Stimulated activated CD4-positive, alpha-beta T cell treated with anti-CD3 and anti-CD28 coated beads, Interleukin-1b, Interleukin-23, amount 100 ng/mL, for 4 hours (primary cell): ENCODE data around the gene SH3RF3.

Experiments used
- DNase-seq, 2 donors: peaks; one replicate each; pipeline ENCODE4 v3.0.0-alpha.2; 2020; ENCODE audit warnings: low read depth in 2 of 2

The SH3RF3 gene

GRCh38 chr2:109304731-109305470, 175.9 kb downstream of the SH3RF3 start:
- no peak for DNase-seq

GRCh38 chr2:109305490-109306167, 176.6 kb downstream of the SH3RF3 start:
- no peak for DNase-seq

DNA sequence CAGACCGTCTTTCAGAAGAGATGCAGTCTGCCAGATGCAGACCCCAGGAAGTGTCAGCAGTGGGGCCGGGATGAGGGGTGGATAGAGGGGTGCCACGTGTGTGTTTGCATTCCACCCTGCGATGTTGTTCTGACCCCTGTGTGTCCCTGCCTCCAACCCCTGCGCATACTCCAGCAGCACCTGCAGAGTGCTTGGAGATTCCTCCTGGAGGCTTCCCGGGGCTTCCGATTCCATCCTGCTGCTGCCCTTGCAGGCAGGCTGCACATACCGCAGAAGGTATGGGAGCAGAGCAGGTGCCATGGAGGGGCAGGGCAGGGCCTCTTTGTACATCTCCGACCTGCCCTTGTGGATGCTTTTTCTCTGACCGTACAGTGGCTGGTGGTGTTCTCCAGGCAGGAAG, 177.2 kb downstream of the SH3RF3 start:
- no peak for DNase-seq

GRCh38 chr2:109311771-109312170, 182.8 kb downstream of the SH3RF3 start:
- DNase-seq, result no peak

- no peak for DNase-seq
Observed at GRCh38 chr2:109312902-109313301, 183.9 kb downstream of the SH3RF3 start.

GRCh38 chr2:109313343-109313742, 184.3 kb downstream of the SH3RF3 start:
- DNase-seq, result no peak

DNA sequence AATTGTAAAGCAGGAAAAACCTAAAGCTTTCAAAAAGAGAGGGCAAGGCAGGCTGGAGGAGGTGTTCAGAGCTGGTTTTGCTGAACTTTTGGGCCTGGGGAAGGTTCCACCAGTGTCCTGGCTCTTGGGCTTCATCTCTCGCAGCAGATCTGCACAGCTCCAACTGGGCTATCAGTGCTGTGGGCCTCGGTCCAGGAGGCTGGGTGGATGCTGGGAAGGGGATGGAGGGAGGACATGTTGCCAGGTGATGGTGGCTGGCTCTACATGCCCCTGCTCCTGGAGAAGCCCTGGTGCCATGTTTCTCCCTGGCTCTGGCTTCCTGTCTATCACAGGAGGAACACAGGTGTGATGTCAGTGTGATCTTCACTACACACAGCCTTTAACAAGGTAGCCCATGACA, 187.1 kb downstream of the SH3RF3 start:
- DNase-seq, result no peak

GRCh38 chr2:109317471-109318095, 188.6 kb downstream of the SH3RF3 start:
- DNase-seq, result no peak

DNA sequence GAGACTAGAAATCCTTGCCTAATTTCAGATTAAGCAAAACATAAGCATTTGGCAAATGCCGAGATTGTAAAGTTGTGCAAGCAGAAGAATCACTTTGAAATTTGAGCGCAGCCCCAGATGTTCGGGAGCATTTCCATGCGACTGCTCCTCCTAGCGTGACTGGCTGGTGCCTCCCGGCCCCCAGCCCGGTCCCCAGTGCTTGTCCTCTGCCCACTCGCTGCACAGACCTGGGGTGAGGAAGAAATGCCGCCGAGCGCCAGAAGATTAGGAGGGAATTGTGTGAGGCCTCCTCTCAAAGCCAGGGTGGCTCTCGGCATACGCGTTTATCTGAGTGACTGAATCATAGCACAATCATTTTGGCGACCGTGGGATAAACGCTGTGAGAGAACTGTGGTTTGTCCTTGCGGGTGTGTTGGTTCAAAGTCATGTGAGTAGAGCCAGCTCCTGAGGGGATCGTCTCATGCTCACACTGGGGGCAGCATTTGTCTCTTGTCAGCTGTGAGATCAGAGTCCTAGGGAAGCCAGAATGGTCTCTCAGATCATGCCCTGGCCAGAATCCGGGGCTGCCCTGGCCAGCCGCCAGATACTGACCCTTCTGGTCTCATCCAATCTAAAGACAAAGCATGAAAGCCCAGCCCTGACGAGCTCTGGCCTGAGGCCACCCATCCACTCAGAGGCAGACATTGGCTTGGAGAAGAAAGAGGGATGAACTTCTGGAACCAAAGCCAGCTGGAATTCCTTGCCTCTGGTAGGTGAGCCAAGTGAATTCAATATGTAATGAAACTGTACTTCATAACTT, 189.3 kb downstream of the SH3RF3 start:
- DNase-seq, result no peak

DNA sequence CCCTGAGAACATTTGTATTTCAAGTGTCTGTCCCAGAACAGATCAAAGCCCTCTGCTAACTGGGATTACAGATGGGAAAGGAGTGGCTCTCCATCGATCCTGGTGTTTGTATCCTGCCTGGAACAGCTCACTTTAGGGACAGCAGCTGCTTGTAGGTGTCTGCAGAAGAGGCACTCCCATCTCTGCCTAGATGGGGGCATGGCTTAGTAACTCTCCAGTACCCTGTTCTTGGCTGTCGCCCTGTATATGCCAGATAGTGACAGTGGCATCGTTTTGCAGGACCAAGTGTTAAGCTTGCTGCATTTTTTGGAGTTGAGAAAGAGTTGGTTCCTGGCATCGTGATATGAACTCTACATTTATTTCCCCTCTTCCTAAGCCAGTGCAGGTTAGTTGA, 189.9 kb downstream of the SH3RF3 start:
- DNase-seq, result no peak

GRCh38 chr2:109320195-109320922, 191.4 kb downstream of the SH3RF3 start:
- no peak for DNase-seq

DNA sequence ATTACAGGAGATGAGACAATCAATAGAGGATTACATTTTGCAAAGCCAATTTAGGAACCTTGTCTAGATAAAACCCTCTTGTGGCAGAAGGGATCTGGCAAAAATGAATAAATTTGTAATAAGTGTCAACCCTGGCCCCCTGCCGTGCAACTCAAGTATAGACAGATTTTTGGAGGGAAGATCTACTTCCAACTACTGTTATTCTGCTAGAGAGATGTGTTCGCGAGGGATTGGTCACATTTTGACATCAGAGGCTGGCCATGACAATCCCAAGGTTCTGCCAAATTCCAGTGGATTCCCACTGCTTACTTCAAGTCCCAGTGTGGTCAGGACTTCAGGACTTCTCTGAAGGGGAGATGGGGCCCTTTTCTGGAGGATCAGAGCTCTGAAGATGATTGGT, 192.6 kb downstream of the SH3RF3 start:
- DNase-seq, result no peak

- no peak for DNase-seq
Observed at GRCh38 chr2:109322111-109322510, 193.1 kb downstream of the SH3RF3 start.

- DNase-seq, result no peak
Observed at GRCh38 chr2:109322641-109323040, 193.6 kb downstream of the SH3RF3 start.

GRCh38 chr2:109324861-109325260, 195.9 kb downstream of the SH3RF3 start:
- DNase-seq, result no peak

DNA sequence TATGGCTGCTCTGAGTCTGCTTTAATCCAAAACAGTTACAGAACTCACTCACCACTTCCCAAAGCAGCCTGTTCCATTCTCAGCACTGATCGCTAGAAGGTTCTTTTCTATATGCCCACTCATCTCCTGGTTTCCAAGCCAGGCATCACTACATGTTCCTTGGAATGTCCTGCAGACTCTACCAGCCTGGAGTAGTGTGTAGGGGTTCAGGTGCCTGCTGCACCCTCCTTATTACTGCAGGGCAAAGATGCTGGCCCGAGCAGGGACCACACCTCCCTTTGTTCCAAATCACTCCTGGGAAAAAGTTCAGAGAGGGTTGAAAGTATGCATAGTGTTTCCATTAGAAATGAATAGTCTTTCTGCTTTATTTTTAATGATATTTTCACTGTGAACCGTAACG, 196.6 kb downstream of the SH3RF3 start:
- no peak for DNase-seq

DNA sequence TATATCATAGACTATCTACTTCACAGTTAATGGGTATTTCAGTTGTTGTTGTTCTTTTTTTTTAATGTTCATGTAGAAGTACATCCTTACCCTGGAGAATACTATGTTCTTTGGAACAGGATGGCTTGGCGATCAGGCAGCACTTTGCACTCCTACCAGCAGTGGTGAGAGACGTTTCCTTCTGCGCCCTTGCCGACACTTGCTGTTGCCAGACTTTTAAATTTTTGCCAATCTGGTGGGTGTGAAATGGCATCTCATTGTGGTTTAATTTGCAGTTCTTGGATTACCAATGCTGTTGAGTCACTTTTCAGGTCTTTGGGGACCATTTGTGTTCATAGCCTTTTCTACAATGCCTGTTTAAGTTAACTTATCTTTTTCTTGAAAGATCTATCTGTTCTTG, 197.3 kb downstream of the SH3RF3 start:
- DNase-seq, result no peak

- no peak for DNase-seq
Observed at GRCh38 chr2:109330056-109330455, 201.1 kb downstream of the SH3RF3 start.

GRCh38 chr2:109331081-109331480, 202.1 kb downstream of the SH3RF3 start:
- DNase-seq, result no peak

- no peak for DNase-seq
Observed at GRCh38 chr2:109331896-109332848, 203.2 kb downstream of the SH3RF3 start.
